Stimulated activated CD8-positive, alpha-beta memory T cell treated with anti-CD3 and anti-CD28 coated beads, Interleukin-12 subunit alpha, Interleukin-12 subunit beta, amount 100 ng/mL, for 4 hours (primary cell): ENCODE data around the gene RFX2.

Experiments used
- DNase-seq: peaks from one replicate; pipeline ENCODE4 v3.0.0-alpha.2; 2020; ENCODE audit warnings: low read depth

Gene RFX2

DNA sequence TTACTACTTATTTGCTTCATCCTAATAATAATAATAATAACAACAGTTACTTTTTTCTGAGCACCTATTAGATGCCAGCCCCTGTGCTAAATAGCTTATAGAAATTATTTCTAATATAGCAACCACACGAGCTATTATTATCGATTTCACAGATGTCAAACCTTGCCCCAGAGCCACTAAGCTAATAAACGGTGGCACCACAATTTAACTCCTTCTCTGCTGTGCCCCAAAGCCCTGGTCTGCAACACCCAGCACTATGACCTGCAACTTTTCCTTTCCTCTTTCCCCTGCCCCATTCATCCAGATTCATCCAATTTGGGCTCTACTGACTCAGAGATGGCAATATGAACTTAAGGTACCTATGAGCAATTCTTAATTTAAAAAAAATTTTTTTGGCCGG lies 6.4 kb downstream of the RFX2 start:
- DNase-seq = no peak

- DNase-seq = no peak
Measured at GRCh38 chr19:6103217-6103644, 7.1 kb downstream of the RFX2 start.

GRCh38 chr19:6101991-6102390 lies 8.3 kb downstream of the RFX2 start:
- DNase-seq = no peak

DNA sequence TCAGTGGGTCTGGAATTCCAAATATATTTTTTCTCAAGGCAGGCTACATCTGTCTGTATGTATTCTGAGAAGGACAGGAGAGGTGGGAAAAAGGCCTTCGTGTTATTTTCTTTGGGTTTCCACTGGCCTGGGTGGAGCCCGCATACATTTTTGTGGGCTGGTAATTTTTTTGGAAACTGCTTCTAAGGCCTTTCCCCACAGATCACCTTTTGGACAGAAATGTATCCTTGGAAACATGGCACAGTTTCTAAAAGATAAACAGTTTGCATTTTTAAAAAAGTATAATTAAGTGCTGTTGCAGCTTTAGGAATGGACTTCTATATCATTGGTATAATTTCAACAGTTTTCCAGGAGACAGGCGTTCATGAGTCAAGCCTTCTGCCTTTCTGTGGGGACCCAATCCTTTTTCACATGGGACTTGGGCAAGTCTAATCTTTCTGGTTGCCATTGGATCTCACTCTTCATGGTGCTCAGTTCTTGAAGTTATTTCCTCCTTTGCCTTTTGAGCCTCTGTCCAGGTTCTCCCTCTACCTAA lies 8.9 kb downstream of the RFX2 start:
- DNase-seq = no peak

DNA sequence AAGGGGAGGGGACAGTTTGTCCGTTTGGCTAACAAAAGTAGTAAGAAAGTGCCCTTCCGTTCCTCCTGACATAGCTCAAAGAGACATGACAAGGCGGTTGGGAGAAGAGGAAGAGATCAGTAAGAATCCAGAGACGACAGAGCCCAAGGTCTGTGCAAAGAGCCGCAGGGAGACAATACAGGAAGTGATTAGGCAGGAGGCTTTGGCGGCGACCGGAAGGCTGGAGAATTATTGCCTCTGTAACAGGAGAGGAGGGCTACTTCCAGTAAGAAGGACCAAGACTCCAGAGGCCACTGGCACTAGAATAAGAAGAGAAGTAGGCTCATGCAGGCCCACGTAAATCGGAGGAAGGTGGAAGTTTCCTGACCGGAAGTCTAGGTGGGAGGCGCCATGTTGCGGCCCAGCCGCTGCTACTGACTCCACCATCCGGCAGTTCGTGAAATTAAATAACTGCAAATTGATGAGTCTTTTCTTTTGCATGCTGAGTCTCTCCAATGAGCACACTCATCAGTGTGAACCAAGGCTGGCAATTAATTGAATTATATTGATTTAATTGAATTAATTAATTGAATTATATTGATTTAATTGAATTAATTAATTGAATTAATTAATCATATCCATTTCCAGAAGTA lies 9.9 kb downstream of the RFX2 start:
- no peak for DNase-seq

GRCh38 chr19:6099599-6099998 lies 10.7 kb downstream of the RFX2 start:
- DNase-seq = no peak

GRCh38 chr19:6099033-6099432 lies 11.3 kb downstream of the RFX2 start:
- no peak for DNase-seq

DNA sequence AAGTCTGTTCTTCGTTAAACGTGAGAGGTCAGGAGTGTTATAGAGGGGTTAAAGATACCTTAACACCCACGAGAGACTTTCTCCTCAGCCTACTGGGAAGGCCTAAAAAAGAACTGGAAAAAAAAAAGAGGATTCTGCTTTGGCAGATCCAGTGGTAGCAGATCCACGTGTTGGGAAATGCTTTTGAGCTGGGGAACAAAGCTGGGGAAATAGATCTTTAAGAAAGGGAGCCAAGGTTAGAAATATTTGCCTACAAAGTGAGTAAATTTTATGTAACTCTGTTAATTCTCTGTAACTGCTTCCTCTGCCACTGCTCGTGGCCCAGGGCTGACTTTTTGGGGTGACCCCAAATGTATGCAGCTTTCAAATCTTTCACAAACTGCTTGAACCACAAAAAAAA lies 11.7 kb downstream of the RFX2 start:
- DNase-seq = no peak

DNA sequence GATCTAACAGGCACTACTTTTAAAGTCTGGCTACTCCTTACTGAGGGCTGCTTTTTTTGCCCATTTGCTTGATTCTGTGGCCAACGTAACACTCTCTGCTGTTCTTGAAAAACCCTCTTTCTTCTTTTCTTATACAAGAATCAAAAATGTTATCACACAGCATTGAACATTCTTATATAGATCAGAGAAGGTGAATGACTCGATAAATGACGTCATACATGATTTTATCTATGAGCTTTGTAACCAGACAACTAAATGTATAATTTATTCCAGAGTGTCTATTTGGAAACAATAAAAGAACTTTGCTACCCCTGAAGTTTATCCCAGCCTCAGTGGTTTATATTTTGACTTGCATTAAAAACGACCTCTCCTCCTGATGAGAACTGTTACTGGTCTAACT lies 12.4 kb downstream of the RFX2 start:
- no peak for DNase-seq

DNA sequence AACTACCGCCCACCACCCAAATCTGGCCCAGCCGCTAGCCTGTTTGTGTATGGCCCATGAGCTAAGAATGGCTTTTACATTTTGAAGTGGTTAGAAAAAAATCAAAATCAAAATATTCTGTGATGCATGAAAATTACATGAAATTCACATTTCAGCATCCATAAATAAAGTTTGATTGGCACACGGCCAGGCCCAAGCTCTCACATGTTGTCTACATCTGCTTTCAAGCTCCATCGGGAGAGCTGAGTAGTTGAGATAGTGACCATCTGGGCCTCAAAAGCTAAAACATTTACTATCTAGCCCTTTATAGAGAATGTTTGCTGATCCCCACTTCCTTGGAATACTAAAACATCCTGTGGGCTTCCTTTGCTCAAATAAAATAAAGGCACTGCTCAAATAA lies 14.5 kb downstream of the RFX2 start:
- no peak for DNase-seq

DNA sequence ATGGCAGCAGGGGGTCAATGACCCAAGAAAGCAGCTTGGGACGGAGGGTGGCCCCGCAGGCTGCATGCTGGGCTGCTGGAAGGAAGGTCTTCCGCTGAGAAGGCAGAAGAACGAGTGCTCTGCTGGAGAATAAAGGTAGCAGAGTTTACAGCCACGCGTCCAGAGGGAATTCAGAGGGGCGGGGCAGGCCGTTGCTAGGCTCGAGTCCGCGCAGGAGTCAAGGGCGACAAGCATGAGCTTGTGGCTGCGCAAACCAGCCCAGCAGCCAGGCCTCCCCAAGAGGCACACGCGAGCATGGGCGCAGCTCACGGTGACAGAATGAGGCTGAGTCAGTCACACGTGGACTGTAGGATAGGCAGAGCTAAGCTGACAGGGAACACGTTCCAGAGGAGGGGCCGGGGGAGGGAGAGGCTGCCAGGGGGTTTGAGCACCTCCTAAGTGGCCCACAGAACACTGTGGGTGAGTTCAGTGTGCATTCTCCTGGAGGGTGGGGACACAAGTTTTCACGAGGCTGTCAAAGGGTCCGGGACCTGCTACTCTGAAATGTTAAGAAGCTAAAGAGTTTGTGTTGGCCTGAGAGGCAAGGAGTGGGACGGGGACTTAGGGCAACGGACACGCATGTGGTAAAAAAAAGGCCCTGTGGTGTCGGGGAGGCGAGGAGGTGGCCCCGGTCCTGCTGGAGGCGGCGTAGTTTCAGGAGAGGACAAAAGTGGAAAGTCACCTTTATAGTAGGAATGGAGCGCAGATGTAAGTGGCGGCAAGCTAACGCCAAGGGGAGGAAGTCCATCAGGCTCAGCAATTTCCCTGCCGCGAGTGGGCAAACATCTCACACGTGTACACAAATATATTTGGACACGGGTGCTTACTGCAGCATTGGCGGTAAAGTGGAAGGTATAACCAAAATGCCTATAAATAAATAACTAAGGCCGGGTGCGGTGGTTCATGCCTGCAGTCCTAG lies 17.7 kb downstream of the RFX2 start:
- no peak for DNase-seq

GRCh38 chr19:6091771-6092291 lies 18.5 kb downstream of the RFX2 start:
- DNase-seq = no peak

DNA sequence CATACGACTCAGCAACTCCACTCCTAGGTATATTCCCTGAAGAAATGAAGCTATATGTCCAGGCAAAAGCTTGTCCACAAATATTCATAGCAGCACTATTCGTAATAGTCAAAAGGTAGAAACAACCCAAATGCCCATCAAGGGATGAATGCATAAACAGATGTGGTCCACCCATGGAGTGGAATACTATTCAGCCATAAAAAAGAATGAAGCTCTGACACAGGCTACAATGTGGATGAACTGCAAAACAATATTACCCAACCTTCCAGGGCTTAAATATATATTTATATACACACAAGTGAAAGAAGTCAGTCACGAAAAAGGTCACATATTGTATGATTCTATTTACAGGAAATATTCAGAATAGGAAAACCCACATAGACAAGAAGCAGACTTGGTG lies 19.7 kb downstream of the RFX2 start:
- DNase-seq = no peak

DNA sequence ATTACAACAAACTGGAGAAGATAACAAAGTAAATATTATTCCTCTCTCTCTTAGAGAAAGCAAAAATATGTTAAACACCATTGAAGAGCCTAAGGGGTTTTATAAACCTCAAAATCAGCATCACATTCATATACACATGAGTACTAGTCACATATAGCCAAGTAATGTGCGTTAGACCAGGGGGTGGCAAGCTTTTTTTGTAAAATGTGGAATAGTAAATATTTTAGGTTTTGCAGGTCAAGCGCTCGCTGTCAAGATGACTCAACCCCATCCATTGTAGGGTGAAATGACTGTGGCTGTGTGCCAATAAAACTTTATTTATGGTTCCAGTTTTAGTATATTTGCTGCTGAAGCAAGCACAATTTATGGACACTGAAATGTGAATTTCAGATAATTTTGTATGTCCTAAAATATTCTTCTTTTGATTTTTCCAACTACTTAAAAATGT lies 21.7 kb downstream of the RFX2 start:
- no peak for DNase-seq

- no peak for DNase-seq
Measured at GRCh38 chr19:6087074-6087571, 23.2 kb downstream of the RFX2 start.

DNA sequence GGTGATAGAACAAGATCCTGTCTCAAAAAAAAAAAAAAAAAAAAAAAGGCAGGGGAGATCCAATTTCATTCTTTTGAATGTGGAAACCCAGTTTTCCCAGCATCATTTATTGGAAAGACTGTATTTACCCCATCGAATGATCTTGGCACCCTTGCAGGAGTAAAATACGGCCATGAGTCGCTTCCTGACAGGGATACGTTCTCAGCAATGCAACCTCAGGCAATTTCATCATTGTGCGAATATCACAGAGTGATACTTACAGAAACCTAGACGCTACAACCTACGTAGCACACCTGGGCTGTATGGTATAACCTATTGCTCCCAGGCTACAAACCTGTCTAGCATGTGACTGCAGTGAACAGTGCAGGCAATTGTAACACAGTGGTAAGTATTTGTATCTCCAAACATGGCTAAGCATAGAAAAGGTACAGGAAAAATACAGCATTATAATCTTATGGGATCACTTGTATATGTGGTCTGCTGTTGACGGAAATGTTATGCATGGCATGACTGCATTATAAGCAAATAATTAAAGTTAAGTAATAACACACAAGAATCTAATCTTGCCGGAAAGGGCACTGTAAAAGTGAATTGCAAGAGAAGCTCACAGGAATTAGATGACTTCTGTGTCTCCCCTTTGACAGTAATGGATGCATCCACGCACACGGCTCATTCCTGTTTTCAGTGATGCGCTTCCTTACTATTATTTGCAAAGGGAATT lies 24.1 kb downstream of the RFX2 start:
- DNase-seq = no peak

- no peak for DNase-seq
Measured at GRCh38 chr19:6084821-6085220, 25.5 kb downstream of the RFX2 start.

DNA sequence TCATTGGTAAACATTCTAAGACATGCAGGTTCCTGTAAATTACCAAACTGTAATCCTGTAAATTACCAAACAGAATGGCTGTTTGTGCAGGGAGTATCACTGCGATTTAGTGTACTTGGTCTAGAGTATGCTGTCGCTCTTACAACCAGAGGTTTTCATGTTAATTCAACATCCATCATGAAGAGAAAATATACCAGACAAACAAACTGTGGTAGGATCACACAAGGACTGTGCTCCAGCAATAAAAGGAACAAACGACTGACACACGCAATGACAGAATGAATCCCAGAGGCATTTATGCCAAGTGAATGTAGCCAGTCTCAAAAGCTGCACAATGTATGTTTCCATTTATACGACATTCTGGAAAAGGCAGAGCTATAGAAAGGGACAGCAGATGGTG lies 31.2 kb downstream of the RFX2 start:
- no peak for DNase-seq

DNA sequence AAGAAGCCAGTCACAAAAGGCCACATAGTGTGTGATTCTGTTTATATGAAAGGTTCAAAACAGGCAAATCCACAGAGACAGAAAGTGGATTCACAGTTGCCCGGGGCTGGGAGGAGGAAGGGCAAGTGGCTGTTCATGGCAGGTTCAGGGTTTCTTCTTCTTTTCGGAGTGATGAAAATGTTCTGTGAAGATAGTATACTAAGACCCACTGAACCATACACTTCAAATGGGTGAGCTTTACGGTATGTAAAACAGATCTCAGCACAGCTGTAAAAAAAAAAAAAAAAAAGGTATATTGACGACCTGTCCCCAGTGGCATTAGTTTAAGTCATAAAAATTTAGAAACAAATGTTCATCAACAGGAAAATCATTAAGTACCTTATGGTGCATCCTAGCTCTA lies 32.2 kb downstream of the RFX2 start:
- no peak for DNase-seq

GRCh38 chr19:6076675-6077463 lies 33.4 kb downstream of the RFX2 start:
- no peak for DNase-seq

DNA sequence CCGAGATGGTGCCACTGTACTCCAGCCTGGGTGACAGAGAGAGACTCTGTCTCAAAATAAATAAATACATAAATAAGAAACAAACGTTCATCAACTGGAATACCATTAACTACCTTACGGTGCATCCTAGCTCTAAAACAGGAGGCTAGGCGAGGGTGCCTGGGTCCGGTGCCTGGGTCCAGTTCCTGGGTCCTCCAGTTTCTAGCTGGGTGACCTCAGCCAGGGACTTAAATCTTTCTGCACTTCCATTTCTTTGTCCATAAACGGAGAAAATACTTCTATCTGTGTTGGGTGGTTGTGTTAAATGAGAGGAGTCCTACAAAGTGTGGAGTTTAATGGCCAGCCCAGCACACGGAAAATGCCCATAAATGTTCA lies 34.0 kb downstream of the RFX2 start:
- no peak for DNase-seq
